IMR-90 (cell line): Measurements from ENCODE around the gene SLX4IP. TPM values are rescaled to one million over a fixed set of nuclear protein-coding genes. Genes with fewer than 3 reads are reported as not detected.

ENCODE experiments used
- ATAC-seq: fragments of 200-7000 bp; cut with Tn5 transposase; 2 replicates; pipeline ENCODE4 v1.9.1; 2020; ENCODE audit warnings: low read depth, mild to moderate bottlenecking, moderate library complexity
- BruUV-seq: library from RNA; stranded (reverse); fragments of 400-500 nt; replicated peaks from 2 replicates; lab custom pipeline; 2021; lab: Mats Ljungman, UMichigan
- CTCF ChIA-PET: fragments of 300-600 bp; formaldehyde crosslinking; extraction: SDS; loops from one replicate; lab custom pipeline; 2021; ENCODE audit warnings: antibody characterized with exemption; lab: Yijun Ruan, JAX
- POLR2A ChIA-PET: fragments of 300-600 bp; sonication (Branson Sonifier 250); formaldehyde crosslinking; loops from one replicate; lab custom pipeline; 2022; ENCODE audit warnings: antibody characterized with exemption; ENCODE audit not compliant: unreplicated experiment; lab: Charles Lee
- DNase-seq: peaks from one replicate; pipeline ENCODE4 v3.0.0; 2013
- H2AFZ ChIP-seq: replicated peaks from 2 replicates; pipeline ENCODE3; 2013; ENCODE audit warnings: low read length, mild to moderate bottlenecking; ENCODE audit not compliant: poor library complexity
- H2AK5ac ChIP-seq: 2 replicates; pipeline ENCODE4 v1.6.1; 2013; ENCODE audit warnings: low read depth, low read length, inconsistent platforms
- H2AK9ac ChIP-seq: replicated peaks from 2 replicates; pipeline ENCODE3; 2013; ENCODE audit warnings: mild to moderate bottlenecking, low read depth, low read length, moderate library complexity; ENCODE audit not compliant: poor library complexity
- H2BK120ac ChIP-seq: 2 replicates; pipeline ENCODE4 v1.6.1; 2013; ENCODE audit warnings: low read depth, low read length, inconsistent platforms
- H2BK15ac ChIP-seq: 3 replicates; pipeline ENCODE4 v1.6.1; 2013; ENCODE audit warnings: low read depth, low read length, inconsistent platforms
- H2BK20ac ChIP-seq: 2 replicates; pipeline ENCODE4 v1.6.1; 2013; ENCODE audit warnings: low read depth, mild to moderate bottlenecking, inconsistent platforms, low read length, moderate library complexity
- H2BK5ac ChIP-seq: 2 replicates; pipeline ENCODE4 v1.6.1; 2013; ENCODE audit warnings: mild to moderate bottlenecking, low read depth, low read length, inconsistent platforms; ENCODE audit not compliant: poor library complexity, severe bottlenecking
- H3K14ac ChIP-seq: replicated peaks from 2 replicates; pipeline ENCODE4 v1.6.1; 2013; ENCODE audit warnings: low read depth, low read length, inconsistent platforms
- H3K18ac ChIP-seq: 2 replicates; pipeline ENCODE4 v1.6.1; 2013; ENCODE audit warnings: low read depth, low read length, control low read depth
- H3K23ac ChIP-seq: 2 replicates; pipeline ENCODE4 v1.6.1; 2013; ENCODE audit warnings: low read depth, low read length, inconsistent platforms
- H3K27ac ChIP-seq: 2 replicates; pipeline ENCODE4 v1.5.1; 2013; ENCODE audit warnings: mild to moderate bottlenecking, control low read depth, low read length; ENCODE audit not compliant: insufficient read depth
- H3K27me3 ChIP-seq: 2 replicates; pipeline ENCODE4 v1.6.1; 2013; ENCODE audit warnings: low read length; ENCODE audit not compliant: control insufficient read depth, insufficient read depth
- H3K36me3 ChIP-seq: 2 replicates; pipeline ENCODE4 v1.6.1; 2013; ENCODE audit warnings: low read length, mixed read lengths; ENCODE audit not compliant: control insufficient read depth, insufficient read depth
- H3K4ac ChIP-seq: 2 replicates; pipeline ENCODE4 v1.6.1; 2013; ENCODE audit warnings: low read depth, low read length, inconsistent platforms
- H3K4me1 ChIP-seq: 2 replicates; pipeline ENCODE4 v1.6.1; 2013; ENCODE audit warnings: low read length, mixed read lengths; ENCODE audit not compliant: control insufficient read depth, insufficient read depth
- H3K4me2 ChIP-seq: 2 replicates; pipeline ENCODE4 v1.6.1; 2013; ENCODE audit warnings: low read depth, mild to moderate bottlenecking, control low read depth, low read length, moderate library complexity
- H3K4me3 ChIP-seq: 2 replicates; pipeline ENCODE4 v1.5.1; 2013; ENCODE audit warnings: low read depth, mild to moderate bottlenecking, control low read depth, low read length, moderate library complexity; ENCODE audit not compliant: insufficient read depth
- H3K56ac ChIP-seq: 2 replicates; pipeline ENCODE4 v1.6.1; 2013; ENCODE audit warnings: low read length, inconsistent platforms; ENCODE audit not compliant: insufficient read depth; ENCODE audit errors: extremely low read depth
- H3K79me1 ChIP-seq, 2 experiments: 2 replicates each; pipeline ENCODE4 v1.6.1; 2013; ENCODE audit warnings: low read length in 2 of 2, inconsistent platforms in 1 of 2, low read depth in 1 of 2
- H3K9ac ChIP-seq: 2 replicates; pipeline ENCODE4 v1.6.1; 2013; ENCODE audit warnings: low read depth, low read length, control low read depth
- H3K9me1 ChIP-seq: 2 replicates; pipeline ENCODE4 v1.6.1; 2013; ENCODE audit warnings: low read length, inconsistent platforms; ENCODE audit not compliant: insufficient read depth
- H3K9me3 ChIP-seq: 2 replicates; pipeline ENCODE4 v1.6.1; 2013; ENCODE audit warnings: low read length; ENCODE audit not compliant: control insufficient read depth, insufficient read depth
- H4K20me1 ChIP-seq: 2 replicates; pipeline ENCODE4 v1.6.1; 2013; ENCODE audit warnings: low read length, inconsistent platforms; ENCODE audit not compliant: insufficient read depth
- H4K5ac ChIP-seq: 2 replicates; pipeline ENCODE4 v1.6.1; 2013; ENCODE audit warnings: mild to moderate bottlenecking, low read depth, low read length, control low read depth
- H4K8ac ChIP-seq, 2 experiments: 2 replicates each; pipeline ENCODE4 v1.6.1; 2013; ENCODE audit warnings: low read depth in 2 of 2, low read length in 2 of 2, control low read depth in 1 of 2, inconsistent platforms in 1 of 2
- H4K91ac ChIP-seq: 2 replicates; pipeline ENCODE4 v1.6.1; 2013; ENCODE audit warnings: low read depth, low read length, inconsistent platforms; ENCODE audit not compliant: insufficient read depth
- BHLHE40 ChIP-seq: fragments of 150-350 bp; IDR thresholded peaks from 2 replicates; pipeline ENCODE4 v1.6.1; 2016; ENCODE audit warnings: mild to moderate bottlenecking, low read depth, low read length
- CEBPB ChIP-seq: IDR thresholded peaks from 2 replicates; pipeline ENCODE4 v1.6.1; 2012; ENCODE audit warnings: low read depth, low read length, improper control_type of control experiment
- CHD1 ChIP-seq: IDR thresholded peaks from 2 replicates; pipeline ENCODE4 v1.6.1; 2012; ENCODE audit warnings: low read depth, low read length, improper control_type of control experiment
- ELK1 ChIP-seq: fragments of 150-350 bp; IDR thresholded peaks from 2 replicates; pipeline ENCODE4 v1.6.1; 2016; ENCODE audit warnings: low read depth, mild to moderate bottlenecking, low read length, moderate library complexity, borderline replicate concordance
- FOS ChIP-seq: fragments of 150-350 bp; IDR thresholded peaks from 2 replicates; pipeline ENCODE4 v1.6.1; 2016; ENCODE audit warnings: low read depth, low read length
- MAFK ChIP-seq: IDR thresholded peaks from 2 replicates; pipeline ENCODE4 v1.6.1; 2012; ENCODE audit warnings: low read depth, low read length, improper control_type of control experiment
- MXI1 ChIP-seq: IDR thresholded peaks from 2 replicates; pipeline ENCODE4 v1.6.1; 2012; ENCODE audit warnings: low read depth, mild to moderate bottlenecking, low read length, moderate library complexity, borderline replicate concordance
- NFE2L2 ChIP-seq: fragments of 150-350 bp; IDR thresholded peaks from 2 replicates; pipeline ENCODE4 v1.6.1; 2016; ENCODE audit warnings: low read depth, mild to moderate bottlenecking, low read length
- POLR2A ChIP-seq: IDR thresholded peaks from 2 replicates; pipeline ENCODE4 v1.6.1; 2012; ENCODE audit warnings: mild to moderate bottlenecking, low read depth, low read length
- RAD21 ChIP-seq: IDR thresholded peaks from 2 replicates; pipeline ENCODE4 v1.6.1; 2012; ENCODE audit warnings: low read length, improper control_type of control experiment
- RCOR1 ChIP-seq: IDR thresholded peaks from 2 replicates; pipeline ENCODE4 v1.6.1; 2012; ENCODE audit warnings: mild to moderate bottlenecking, low read length, improper control_type of control experiment; ENCODE audit not compliant: insufficient replicate concordance
- RFX5 ChIP-seq: IDR thresholded peaks from 2 replicates; pipeline ENCODE4 v1.8.0; 2012; ENCODE audit warnings: low read depth, mild to moderate bottlenecking, low read length, moderate library complexity
- USF2 ChIP-seq: fragments of 150-350 bp; IDR thresholded peaks from 2 replicates; pipeline ENCODE4 v1.6.1; 2017; ENCODE audit warnings: mild to moderate bottlenecking, antibody characterized with exemption, low read length, low read depth
- WGBS, 2 experiments: methylation state at CpG; one replicate each; pipeline versions ENCODE4 v1.1.5 to v1.1.7; 2013; ENCODE audit warnings: missing lambda C conversion rate in 2 of 2; ENCODE audit not compliant: insufficient read length in 1 of 2; ENCODE audit errors: extremely low coverage in 2 of 2; 5-methylcytosine and 5-hydroxymethylcytosine counted together
- dilution Hi-C: fragments of 300-500 bp; cut with HindIII; formaldehyde crosslinking; loops from one replicate; pipeline ENCODE4 v1.14.3; 2018; ENCODE audit warnings: low sequenced_read_pairs; ENCODE audit not compliant: unreplicated experiment
- in situ Hi-C: fragments of 300-500 bp; cut with MboI; formaldehyde crosslinking; loops from 3 replicates; pipeline ENCODE4 v1.14.3; 2019; ENCODE audit warnings: low sequenced_read_pairs, inconsistent platforms, mixed read lengths
- intact Hi-C: fragments of 100-400 bp; cut with micrococcal nuclease; formaldehyde crosslinking; loops from 2 replicates; pipeline ENCODE4 v1.10.0; 2022
- polyA plus RNA-seq, 3 experiments: library from polyadenylated mRNA; depleted of rRNA; stranded (reverse); fragments of >200 nt; gene quantifications; 2 replicates each; pipeline ENCODE4 v1.2.3, GENCODE V29; 2012; ENCODE audit warnings: low replicate concordance in 1 of 3
- total RNA-seq: library from RNA; depleted of rRNA; stranded (reverse); fragments of >200 nt; gene quantifications from 2 replicates; pipeline ENCODE4 v1.2.3, GENCODE V29; 2012

The SLX4IP gene
- total and polyA plus RNA-seq, 2 of the 4 experiments (the other 2 are of a cell fraction) = 1.3 to 5.9 TPM

GRCh38 chr20:10618611-10619245 lies 183.6 kb downstream of the SLX4IP start:
- Histone ChIP-seq H2BK20ac (peak overlapping the region; percentile 54; the same call in 1 of the 2 replicates), H3K4me1 (peaks cover 11% of the 10 kb centered on the region), H3K9ac (no peak overlapping the region), H3K4me2 (no peak overlapping the region), H4K8ac (no peak overlapping the region), H2AK5ac (peak overlapping the region; percentile 82; the same call in 1 of the 2 replicates), H3K36me3 (no peaks in the 10 kb centered on the region), H3K79me1 (peaks cover 0 to 3% of the 10 kb centered on the region in 2 experiments; a peak in 1 of 4 replicates), H2BK120ac (0 out of 2 replicates have a peak overlapping the region, but pooled peaks have one; percentile 40), H4K5ac (no peak overlapping the region), H3K27ac (no peak overlapping the region), H2AFZ (no peak overlapping the region), H3K23ac (no peak overlapping the region), H3K27me3 (no peaks in the 10 kb centered on the region), H2BK15ac (no peak overlapping the region; the same call in 2 of the 3 replicates), H2AK9ac (no peak overlapping the region), H3K18ac (no peak overlapping the region), H3K14ac (no peak overlapping the region), H3K4ac (peak overlapping the region; percentile 17; the same call in 1 of the 2 replicates), H2BK5ac (no peak overlapping the region), H3K9me1 (peaks cover 6% of the 10 kb centered on the region), H4K20me1 (no peaks in the 10 kb centered on the region), H4K91ac (0 out of 2 replicates have a peak overlapping the region, but pooled peaks have one; percentile 40), H3K9me3 (no peaks in the 10 kb centered on the region), H3K56ac (no peak overlapping the region), H3K4me3 (no peak overlapping the region)
- intact Hi-C loops (no loop called here), in situ Hi-C loops (no loop called here), dilution Hi-C loops (no loop called here)
- TF ChIP-seq RFX5 (no peak), MAFK (no peak), FOS (no peak), POLR2A (no peak), RCOR1 (no peak), RAD21 (no peak), BHLHE40 (no peak), NFE2L2 (no peak), USF2 (no peak), CEBPB (no peak), CHD1 (no peak), ELK1 (no peak), MXI1 (no peak)
- ChIA-PET CTCF (interaction anchor here (0.8 to 1.0 kb wide), 3 partner anchors 8 to 292 kb away, joined by 3 to 9 read pairs (median 4); no protein-coding TSS in a partner anchor), POLR2A (no interaction called here)
- no TSS peak for BruUV-seq
- no peak for ATAC-seq
- 80% methylated on average over 1 of the region's 6 CpGs; no CpG with 5 or more reads in 1 of the 2 experiments for WGBS, 2 experiments
- DNase-seq = no peak
